T-helper 1 cell treated with Interleukin-12 subunit alpha and Interleukin-12 subunit beta and Interleukin-4 antibody, amounts not matched to agents 30 ng/mL and 1 ng/mL, for 36 hours (primary cell): ENCODE measurements around the gene ITPR2. TPM values are rescaled to one million over a fixed set of nuclear protein-coding genes. Genes with fewer than 3 reads are reported as not detected.
"Not testable (repeated sequence)": the region's sequence is repeated elsewhere in the genome, so short reads cannot be mapped to it uniquely, and the experiment has no call there.

Source experiments
- intact Hi-C: fragments of 100-400 bp; cut with micrococcal nuclease; formaldehyde crosslinking; loops from one replicate; pipeline ENCODE4 v1.15.1; 2024
- total RNA-seq: library from RNA; stranded (reverse); gene quantifications from 2 replicates; pipeline ENCODE4 v1.2.3, GENCODE V29; 2022

The ITPR2 gene
- total RNA-seq, 1 donor from 2014 or later = 60.9 TPM

DNA sequence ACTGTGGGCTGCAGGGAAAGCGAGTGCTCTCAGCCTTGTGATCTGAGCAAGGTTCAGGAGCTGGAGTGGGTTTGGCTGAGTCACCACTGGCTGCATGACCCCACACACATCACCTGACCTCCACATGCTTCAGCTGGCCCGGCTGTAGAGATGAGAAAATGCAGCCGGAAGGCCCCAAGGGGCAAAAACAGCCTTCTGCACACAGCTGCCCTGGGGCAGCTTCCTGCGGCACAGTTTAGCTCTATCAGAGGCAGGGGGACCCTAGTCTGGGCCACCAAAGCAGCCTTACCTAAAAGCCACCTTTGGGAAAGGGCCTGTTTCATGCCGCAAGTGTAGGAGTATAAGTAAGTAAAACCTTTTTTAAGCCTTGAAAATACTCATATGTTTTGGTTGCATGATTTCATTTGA is 514.3 kb downstream of the ITPR2 start:
- intact Hi-C loops = no loop called here

DNA sequence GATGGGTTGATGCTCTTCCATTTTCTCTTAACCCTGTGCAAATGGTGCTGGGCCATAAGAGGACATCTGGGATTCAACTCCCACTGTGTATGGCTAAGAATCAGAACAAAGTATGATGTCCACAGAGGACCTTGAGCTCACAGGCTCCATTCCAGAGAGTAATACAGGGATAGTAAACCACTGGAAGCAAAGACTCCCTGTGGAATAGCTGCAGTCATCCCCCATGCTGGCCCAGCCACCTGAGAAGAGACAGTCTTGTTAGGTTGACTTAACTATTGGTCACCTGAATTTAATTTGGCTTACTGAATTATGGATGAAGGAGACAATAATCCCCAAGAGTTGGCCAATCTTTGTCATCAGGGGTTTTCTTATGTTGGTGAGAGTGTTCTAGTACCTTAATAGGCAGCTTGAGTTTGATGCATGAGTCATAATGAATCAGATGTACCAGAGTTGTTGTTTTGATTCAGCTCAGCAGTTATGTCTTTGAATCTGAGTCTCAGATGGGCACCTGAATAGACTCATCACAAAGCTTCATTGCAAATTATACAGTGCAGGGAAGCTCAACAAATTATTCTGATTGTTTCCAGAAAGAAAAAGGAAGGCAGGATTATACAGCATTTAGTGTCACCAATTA is 514.9 kb downstream of the ITPR2 start:
- intact Hi-C loops = no loop called here

DNA sequence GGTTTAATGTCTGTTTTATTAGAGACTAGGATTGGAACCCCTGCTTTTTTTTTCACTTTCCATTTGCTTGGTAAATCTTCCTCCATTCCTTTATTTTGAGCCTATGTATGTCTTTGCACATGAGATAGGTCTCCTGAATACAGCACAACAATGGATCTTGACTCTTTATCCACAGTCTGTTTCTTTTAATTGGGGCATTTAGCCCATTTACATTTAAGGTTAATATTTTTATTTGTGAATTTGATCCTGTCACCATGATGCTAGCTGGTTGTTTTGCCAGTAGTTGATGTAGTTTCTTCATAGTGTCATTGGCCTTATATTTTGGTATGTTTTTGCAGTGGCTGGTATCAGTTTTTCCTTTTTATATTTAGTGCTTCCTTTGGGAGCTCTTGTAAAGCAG is 518.9 kb downstream of the ITPR2 start:
- intact Hi-C loops = not testable (repeated sequence)

DNA sequence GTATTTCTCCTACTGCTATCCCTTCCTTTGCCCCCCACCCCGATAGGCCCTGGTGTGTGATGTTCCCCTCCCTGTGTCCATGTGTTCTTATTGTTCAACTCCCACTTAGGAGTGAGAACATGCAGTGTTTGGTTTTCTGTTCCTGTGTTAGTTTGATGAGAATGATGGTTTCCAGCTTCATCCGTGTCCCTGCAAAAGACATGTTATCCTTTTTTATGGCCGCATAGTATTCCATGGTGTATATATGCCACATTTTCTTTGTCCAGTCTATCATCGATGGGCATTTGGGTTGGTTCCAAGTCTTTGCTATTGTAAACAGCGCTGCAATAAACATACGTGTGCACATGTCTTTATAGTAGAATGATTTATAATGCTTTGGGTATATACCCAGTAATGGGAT is 522.5 kb downstream of the ITPR2 start:
- intact Hi-C loops = not testable (repeated sequence)

DNA sequence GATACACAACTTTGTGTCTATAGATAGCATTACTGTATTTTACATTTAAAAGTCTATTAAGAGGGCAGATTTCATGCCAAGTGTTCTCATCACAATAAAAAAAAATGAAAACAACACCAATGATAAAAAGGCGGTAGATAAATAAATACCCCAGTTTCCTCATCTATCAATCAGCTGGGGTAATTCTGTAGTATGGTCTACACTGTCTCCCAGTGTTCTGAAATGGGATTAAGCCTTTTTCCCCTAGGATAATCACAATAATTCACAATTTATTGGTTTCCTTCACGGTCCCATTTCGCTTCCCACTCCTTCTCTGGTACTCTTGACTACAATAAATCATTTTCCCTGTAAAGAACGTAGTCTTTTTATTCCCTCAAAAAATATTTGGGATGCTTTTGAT is 523.4 kb downstream of the ITPR2 start:
- intact Hi-C loops = no loop called here

DNA sequence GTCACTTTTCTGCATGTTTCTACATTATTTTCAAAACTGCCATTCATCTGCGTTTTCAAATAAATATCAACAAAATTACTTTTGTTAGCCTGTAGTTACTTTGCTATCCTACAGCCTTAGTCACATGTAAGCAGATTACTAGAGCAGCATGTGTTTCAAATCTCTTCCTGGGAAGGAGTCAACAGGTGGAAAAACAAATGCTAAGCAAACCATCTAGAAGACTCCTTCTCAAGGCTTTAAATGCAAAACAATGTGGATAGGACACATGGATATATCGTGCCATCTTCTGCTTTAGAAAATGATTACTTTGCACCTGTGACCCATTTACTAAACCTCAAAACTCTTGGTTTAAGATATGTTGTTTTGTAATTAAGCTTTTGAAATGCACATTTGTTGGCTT is 528.7 kb downstream of the ITPR2 start:
- intact Hi-C loops = no loop called here

DNA sequence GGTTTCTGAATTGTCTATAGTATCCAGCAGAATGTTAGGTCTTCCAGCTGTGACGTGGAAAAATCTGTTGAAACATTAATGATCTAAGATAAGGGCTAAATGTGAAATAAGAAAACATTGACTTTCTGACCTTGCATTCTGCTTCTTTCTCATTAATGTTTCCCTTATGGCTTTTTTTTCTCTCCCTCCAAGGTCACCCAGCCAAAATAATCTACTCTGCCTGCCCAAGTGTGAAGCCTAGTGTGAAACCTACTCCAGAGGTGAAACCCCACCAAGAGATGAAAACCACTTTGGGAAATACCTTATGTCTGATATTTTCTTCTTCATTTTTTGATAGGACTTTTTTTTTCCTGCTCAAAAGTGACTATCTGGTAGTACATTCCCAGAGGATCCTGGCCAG is 529.6 kb downstream of the ITPR2 start:
- intact Hi-C loops = no loop called here

DNA sequence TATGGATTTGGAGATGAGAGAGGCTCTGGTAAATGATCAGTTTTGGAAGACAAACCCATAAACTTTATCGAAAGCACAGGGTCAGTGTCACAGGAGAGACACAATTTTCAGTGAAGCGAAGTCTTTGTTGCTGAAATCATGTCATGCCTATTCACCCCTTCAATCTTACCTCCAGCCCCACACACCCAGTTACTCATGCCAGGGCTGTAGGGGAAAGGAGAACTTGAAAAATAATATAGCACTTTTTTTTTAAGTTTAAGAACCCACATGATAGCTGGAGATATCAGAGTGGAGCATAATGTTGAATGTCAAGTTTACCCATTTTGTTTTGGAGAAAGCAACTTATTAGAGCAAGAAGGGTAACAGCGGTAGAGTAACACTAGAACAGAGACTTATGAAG is 530.2 kb downstream of the ITPR2 start:
- intact Hi-C loops = no loop called here

DNA sequence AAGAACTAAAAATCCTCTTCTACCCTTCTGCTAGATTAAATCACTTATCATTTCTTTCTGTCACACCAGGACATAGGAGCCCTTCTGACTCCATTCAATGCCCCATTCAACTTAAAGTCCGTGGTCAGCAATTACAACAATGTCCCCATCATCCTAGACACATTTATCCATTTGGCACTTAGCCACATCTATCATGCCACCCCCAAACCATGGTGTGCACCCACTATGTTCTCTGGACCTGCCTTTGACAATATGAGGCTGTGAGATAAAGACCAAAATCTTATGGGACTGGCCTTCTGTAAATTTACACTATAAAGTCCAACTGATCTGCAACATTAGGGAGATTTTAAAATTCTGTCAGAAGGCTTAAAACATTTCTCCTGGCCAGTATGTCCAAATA is 533.2 kb downstream of the ITPR2 start:
- intact Hi-C loops = loop anchor here (1.0 kb wide), 1 partner anchor 25 kb away; no protein-coding TSS in a partner anchor

DNA sequence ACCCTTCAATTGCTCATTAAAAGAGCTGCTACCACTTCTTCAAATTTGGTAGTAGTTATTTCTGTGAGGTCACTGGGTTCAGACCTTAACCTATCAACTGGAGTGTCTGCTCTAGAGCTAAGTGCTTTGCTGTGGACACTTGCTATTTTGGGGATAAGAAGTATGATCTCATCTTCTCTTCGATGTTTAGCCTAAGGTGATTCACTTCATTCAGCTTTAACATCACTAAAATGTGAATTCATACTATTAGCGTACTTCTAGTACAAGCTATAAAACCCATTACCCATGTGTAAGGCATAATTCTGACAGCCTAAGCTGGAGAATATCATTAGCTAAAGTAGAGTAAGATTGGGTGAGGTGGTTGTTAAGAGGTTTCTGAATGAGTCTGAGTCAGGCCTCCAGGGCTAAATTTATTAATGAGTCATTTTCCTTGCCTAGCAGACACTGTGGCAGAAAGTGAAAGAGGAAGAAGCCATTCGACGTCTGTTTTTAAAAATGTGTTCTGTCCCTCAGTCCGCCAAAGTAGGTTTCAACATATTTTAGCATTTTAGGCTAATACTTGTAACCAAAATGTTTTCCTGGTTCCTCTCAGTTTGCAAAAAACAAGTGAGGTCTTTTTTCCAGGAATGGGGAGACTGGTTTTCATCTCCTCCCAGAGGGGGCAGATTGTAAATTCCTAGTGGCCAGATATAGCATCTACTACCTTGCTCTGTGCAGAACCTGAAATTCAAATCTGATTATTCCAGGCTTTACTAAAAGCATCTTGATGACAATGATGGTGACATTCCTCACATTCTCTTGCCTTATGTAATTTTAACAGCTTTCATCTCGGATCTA is 534.0 kb downstream of the ITPR2 start:
- intact Hi-C loops = loop anchor here (1.0 kb wide), 1 partner anchor 25 kb away; no protein-coding TSS in a partner anchor

DNA sequence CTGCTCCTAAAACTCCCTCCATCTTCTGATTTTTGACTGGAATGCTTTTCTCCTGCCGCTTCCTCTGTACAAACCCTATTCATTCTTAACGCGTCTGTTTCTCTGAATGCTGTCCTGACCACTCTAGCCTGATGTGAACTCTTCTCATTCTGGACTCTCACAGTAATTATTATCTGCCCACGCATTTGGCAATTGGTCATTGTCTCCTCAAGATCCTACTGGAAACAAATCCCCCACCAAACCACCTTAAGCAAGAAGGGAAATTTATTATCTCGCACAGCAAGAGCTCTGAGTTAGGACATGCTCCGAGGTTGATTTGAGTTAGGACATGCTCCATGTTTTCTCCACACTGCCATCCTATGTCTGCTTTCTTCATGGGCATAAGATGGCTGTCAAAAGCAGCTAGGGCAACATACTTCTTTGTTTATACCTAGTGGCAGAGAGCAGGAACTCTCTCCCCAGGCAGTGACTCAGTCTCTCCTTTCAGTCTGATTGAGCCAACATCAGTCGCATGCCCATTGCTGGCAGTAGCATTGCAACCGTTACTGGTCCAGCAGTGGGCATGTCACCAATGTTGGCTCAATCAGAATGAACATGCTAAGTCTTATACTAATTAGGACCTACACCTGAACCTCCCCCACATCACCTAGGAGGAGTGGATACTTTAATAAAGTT is 535.5 kb downstream of the ITPR2 start:
- intact Hi-C loops = no loop called here

DNA sequence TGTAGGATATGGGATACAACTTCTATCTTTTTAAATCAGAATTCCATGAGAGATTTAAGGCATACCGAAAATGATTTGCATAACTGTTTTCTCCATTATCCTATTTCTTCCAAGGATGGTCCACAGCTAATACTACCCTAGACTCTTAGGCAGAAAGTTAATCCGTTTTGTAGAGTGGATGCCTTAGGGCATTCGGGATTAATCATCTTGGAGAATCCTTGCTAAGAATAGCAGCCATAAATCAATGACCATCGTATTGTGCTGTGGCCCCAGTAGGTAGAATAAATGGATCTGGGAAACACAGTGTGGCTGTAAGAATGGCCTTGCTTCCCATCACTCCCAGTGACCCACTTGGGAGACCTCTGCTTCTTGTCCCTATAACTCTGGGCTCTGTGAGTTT is 538.0 kb downstream of the ITPR2 start:
- intact Hi-C loops = no loop called here

DNA sequence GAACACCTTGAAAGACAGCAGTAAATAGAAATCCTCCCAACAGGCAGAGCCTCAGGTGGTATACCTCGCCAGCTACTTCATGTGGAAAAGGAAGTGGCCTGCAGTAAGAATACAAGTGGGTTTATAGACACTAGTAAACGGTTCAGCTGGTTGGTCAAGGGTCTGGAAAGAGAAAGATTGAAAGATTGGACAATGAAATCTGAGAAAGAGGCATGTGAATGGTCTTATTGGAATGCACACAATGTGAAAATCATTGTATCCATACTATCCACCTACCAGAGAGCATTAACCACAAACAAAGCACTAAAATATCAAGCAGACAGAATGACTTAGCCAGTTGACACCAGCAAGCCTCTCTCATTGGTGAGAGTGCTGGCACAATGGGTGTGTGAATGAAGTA is 539.4 kb downstream of the ITPR2 start:
- intact Hi-C loops = no loop called here

DNA sequence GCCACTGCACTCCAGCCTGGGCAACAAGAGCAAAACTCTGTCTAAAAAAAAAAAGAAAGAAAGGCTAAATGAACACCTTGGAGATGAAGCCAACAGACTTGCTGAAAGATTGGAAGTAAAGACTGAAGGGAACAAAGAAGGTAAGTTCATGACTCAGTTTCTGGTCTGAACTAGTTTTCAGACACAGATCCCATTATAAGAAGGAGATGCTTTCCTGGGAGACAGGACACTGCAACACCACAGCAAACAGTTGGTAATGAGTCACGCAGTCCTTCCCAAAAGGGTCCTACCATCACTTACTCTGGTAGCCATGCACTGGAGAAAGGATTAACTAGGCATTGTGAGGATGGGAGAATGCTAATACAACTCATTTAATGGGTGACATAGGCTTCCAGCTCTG is 540.4 kb downstream of the ITPR2 start:
- intact Hi-C loops = no loop called here

DNA sequence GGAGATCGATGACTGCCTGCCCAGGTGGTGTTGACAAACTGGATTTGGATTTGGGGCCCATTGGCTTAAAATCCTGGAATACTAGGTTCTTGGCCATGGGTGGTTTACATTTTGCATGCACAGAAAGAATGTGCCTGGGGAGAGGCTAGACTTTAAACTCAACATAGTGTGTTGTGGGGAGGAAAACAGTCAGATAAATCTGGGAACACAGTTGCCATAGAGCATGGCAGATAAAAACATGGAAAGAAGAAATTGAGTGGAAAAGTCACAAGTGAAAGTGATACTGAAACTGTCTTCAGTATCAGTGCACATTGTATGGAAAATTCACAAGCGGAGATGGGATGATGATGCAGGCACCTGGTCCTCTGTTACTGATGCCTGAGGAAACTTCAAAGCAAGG is 542.4 kb downstream of the ITPR2 start:
- intact Hi-C loops = no loop called here

DNA sequence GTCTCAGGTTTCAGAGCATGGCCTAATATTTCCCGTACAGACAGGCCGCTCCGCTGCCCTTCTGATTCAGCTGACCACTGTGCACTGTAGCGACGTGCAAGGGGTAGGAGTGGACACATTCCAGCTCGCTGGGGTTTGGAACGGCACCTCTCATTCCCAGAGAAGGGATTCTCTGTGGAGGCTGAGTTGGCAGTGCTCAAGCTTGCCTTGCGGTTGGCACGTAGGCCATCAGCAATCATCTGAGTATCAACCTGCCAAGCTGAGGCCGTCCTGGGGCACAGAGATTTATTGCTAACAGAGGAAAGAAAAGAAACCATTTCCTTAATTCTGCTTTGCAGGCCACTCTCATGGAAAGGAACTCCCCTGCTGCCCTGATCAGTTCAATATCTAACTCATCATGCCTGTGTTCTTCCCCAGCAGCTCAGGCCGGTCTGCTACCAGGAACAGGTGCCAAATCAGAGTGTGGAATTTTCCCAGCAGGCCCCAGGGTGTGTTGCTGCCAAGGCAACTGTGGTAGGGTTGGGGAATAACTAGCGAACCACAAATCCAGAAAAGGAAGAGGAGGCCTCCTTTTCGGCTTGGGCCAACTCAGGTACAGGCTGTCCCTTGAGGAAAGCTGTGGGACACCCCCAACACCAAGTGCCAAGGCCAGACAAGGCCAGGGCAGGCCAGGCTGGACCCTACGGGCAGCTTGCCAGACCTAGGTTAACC is 545.2 kb downstream of the ITPR2 start:
- intact Hi-C loops = no loop called here

Other genes with a start within 250 kb of the ITPR2 start
- gene INTS13, start 104.8 kb upstream of the ITPR2 start, total RNA-seq = 37.4 and 37.7 TPM in 2 replicates
- gene FGFR1OP2, start 105.3 kb upstream of the ITPR2 start, total RNA-seq = 71.8 and 77.6 TPM in 2 replicates
- gene TM7SF3, start 181.2 kb upstream of the ITPR2 start, total RNA-seq = 54.1 and 66.3 TPM in 2 replicates
- 38.4 and 46.5 TPM in 2 replicates for gene MED21, start 189.4 kb upstream of the ITPR2 start, total RNA-seq
- not detected in 2 replicates for gene C12orf71, start 249.4 kb upstream of the ITPR2 start, total RNA-seq